HG03095 (cell line): ENCODE data around the gene ROR2.

Experiments used
- ATAC-seq: cut with Tn5 transposase; IDR thresholded peaks from one replicate; pipeline ENCODE4 v1.9.1; 2021; ENCODE audit warnings: moderate library complexity; ENCODE audit not compliant: unreplicated experiment

ROR2 gene

GRCh38 chr9:91948597-91949391 is 1.2 kb downstream of the ROR2 start:
- no peak for ATAC-seq

- ATAC-seq = no peak
Measured at GRCh38 chr9:91948101-91948596, 1.9 kb downstream of the ROR2 start.

- no peak for ATAC-seq
Measured at GRCh38 chr9:91946653-91947488, 3.2 kb downstream of the ROR2 start.

- no peak for ATAC-seq
Measured at GRCh38 chr9:91946196-91946595, 3.8 kb downstream of the ROR2 start.

GRCh38 chr9:91945277-91946085 is 4.5 kb downstream of the ROR2 start:
- no peak for ATAC-seq

GRCh38 chr9:91944711-91945110 is 5.3 kb downstream of the ROR2 start:
- no peak for ATAC-seq

GRCh38 chr9:91943478-91944470 is 6.3 kb downstream of the ROR2 start:
- no peak for ATAC-seq

- ATAC-seq = no peak
Measured at GRCh38 chr9:91942201-91942600, 7.8 kb downstream of the ROR2 start.

GRCh38 chr9:91939978-91940377 is 10.1 kb downstream of the ROR2 start:
- ATAC-seq = no peak

- ATAC-seq = no peak
Measured at GRCh38 chr9:91937727-91938126, 12.3 kb downstream of the ROR2 start.

- ATAC-seq = no peak
Measured at GRCh38 chr9:91937056-91937455, 13.0 kb downstream of the ROR2 start.

GRCh38 chr9:91935805-91936514 is 14.1 kb downstream of the ROR2 start:
- ATAC-seq = no peak

- no peak for ATAC-seq
Measured at GRCh38 chr9:91935066-91935749, 14.8 kb downstream of the ROR2 start.

GRCh38 chr9:91934654-91935053 is 15.4 kb downstream of the ROR2 start:
- ATAC-seq = no peak

- ATAC-seq = no peak
Measured at GRCh38 chr9:91933556-91934352, 16.3 kb downstream of the ROR2 start.

- ATAC-seq = no peak
Measured at GRCh38 chr9:91930475-91930874, 19.6 kb downstream of the ROR2 start.

GRCh38 chr9:91929331-91929730 is 20.7 kb downstream of the ROR2 start:
- ATAC-seq = no peak
